ENCODE results near the gene CREG2. TPM values are rescaled to one million over a fixed set of nuclear protein-coding genes. Genes with fewer than 3 reads are reported as not detected.

Gene CREG2
- total RNA-seq, 5 donors from 2014 or later (not counting 1 experiment from before 2014, with no cell fraction given): 0.13 TPM; not detected in 4

- H3K4me1 Mint-ChIP-seq: peaks cover 29 to 33% (median 32%) of the 10 kb centered on the region in 3 donors
- H3K4me3 Mint-ChIP-seq: no peak overlapping the region
- Histone ChIP-seq H3K27ac (ENCODE audit: low read length) (peak overlapping the region; percentile 50), H3K4me3 (ENCODE audit: control insufficient read depth in 1 of 2, extremely low read depth in 1 of 2, low read length in 1 of 2) (no peak overlapping the region), H3K36me3 (ENCODE audit: control insufficient read depth in 2 of 2, extremely low read depth in 1 of 2, insufficient read depth in 1 of 2, low read length in 1 of 2) (no peaks in the 10 kb centered on the region), H3K27me3 (replicated peaks in 1 of 2; ENCODE audit: control insufficient read depth in 2 of 2, extremely low read depth in 1 of 2, insufficient read depth in 2 of 2, low read length in 1 of 2) (no peaks in the 10 kb centered on the region), H3K9me3 (no peaks in the 10 kb centered on the region), H3K4me1 (ENCODE audit: control insufficient read depth in 1 of 2, extremely low read depth in 1 of 2, insufficient read depth in 2 of 2, low read length in 2 of 2) (peaks cover 10 to 27% of the 10 kb centered on the region in 2 experiments)
- H3K36me3 Mint-ChIP-seq: no peaks in the 10 kb centered on the region
- ChIA-PET CTCF (interaction anchor here in 1 of 2 donors (1.1 to 2.4 kb wide), 6 partner anchors 13 to 165 kb away, joined by 3 to 13 read pairs (median 6); partner anchors contain the start of gene CREG2), POLR2A (interaction anchor here in 1 of 2 donors (0.6 to 0.7 kb wide), 3 partner anchors 22 to 1369 kb away, joined by 3 to 5 read pairs (median 4); partner anchors contain the start of gene RNF149)
- peak overlapping the region; percentile 84 for H3K27ac Mint-ChIP-seq
- H3K27me3 Mint-ChIP-seq: no peaks in the 10 kb centered on the region
- no peak for DNase-seq
- ATAC-seq (replicated peaks in 1 of 4): no peak
- WGBS (ENCODE audit: insufficient coverage): 88% methylated on average over 4 of the region's 4 CpGs
- no peaks in the 10 kb centered on the region for H3K9me3 Mint-ChIP-seq
Measured at GRCh38 chr2:101362777-101363176, 24.5 kb downstream of the CREG2 start.

- peaks cover 10 to 27% of the 10 kb centered on the region in 2 experiments for H3K4me1 ChIP-seq (ENCODE audit: control insufficient read depth in 1 of 2, extremely low read depth in 1 of 2, insufficient read depth in 2 of 2, low read length in 2 of 2)
- no CpG with 5 or more reads among the region's 3 CpGs for WGBS (ENCODE audit: insufficient coverage)
- no peaks in the 10 kb centered on the region for H3K9me3 ChIP-seq
- no peaks in the 10 kb centered on the region for H3K27me3 Mint-ChIP-seq
- peaks cover 29 to 33% (median 32%) of the 10 kb centered on the region in 3 donors for H3K4me1 Mint-ChIP-seq
- no peaks in the 10 kb centered on the region for H3K36me3 ChIP-seq (ENCODE audit: control insufficient read depth in 2 of 2, extremely low read depth in 1 of 2, insufficient read depth in 1 of 2, low read length in 1 of 2)
- POLR2A ChIA-PET: interaction anchor here in 1 of 2 donors (0.6 to 0.7 kb wide), 3 partner anchors 22 to 1369 kb away, joined by 3 to 5 read pairs (median 4); partner anchors contain the start of gene RNF149
- H3K4me3 ChIP-seq (ENCODE audit: control insufficient read depth in 1 of 2, extremely low read depth in 1 of 2, low read length in 1 of 2): no peak overlapping the region
- H3K4me3 Mint-ChIP-seq: peak overlapping the region in 1 of 3 donors; percentile 64
- DNase-seq (peak in 1 of 35 experiments; percentile 40), ATAC-seq (replicated peaks in 1 of 4) (peak in 1 of 4 experiments; percentile 42)
- peak overlapping the region; percentile 84 for H3K27ac Mint-ChIP-seq
- H3K27me3 ChIP-seq (replicated peaks in 1 of 2; ENCODE audit: control insufficient read depth in 2 of 2, extremely low read depth in 1 of 2, insufficient read depth in 2 of 2, low read length in 1 of 2): no peaks in the 10 kb centered on the region
- no peaks in the 10 kb centered on the region for H3K36me3 Mint-ChIP-seq
- CTCF ChIA-PET: interaction anchor here in 1 of 2 donors (0.6 to 2.4 kb wide), 7 partner anchors 13 to 404 kb away, joined by 3 to 13 read pairs (median 4); partner anchors contain the start of gene CREG2
- peak overlapping the region; percentile 50 for H3K27ac ChIP-seq (ENCODE audit: low read length)
- H3K9me3 Mint-ChIP-seq: no peaks in the 10 kb centered on the region
Measured at GRCh38 chr2:101362316-101362715, 25.0 kb downstream of the CREG2 start.

- Mint-ChIP-seq H3K27ac (peak overlapping the region; percentile 84), H3K4me3 (peak overlapping the region; percentile 3 to 64 (median 47)), H3K9me3 (no peaks in the 10 kb centered on the region), H3K36me3 (no peaks in the 10 kb centered on the region), H3K27me3 (no peaks in the 10 kb centered on the region), H3K4me1 (peaks cover 29 to 33% (median 32%) of the 10 kb centered on the region in 3 donors)
- ATAC-seq (replicated peaks in 1 of 4): peak; percentile 77 to 92 (median 87)
- peaks cover 10 to 27% of the 10 kb centered on the region in 2 experiments for H3K4me1 ChIP-seq (ENCODE audit: control insufficient read depth in 1 of 2, extremely low read depth in 1 of 2, insufficient read depth in 2 of 2, low read length in 2 of 2)
- H3K27ac ChIP-seq (ENCODE audit: low read length): peak overlapping the region; percentile 50
- H3K36me3 ChIP-seq (ENCODE audit: control insufficient read depth in 2 of 2, extremely low read depth in 1 of 2, insufficient read depth in 1 of 2, low read length in 1 of 2): no peaks in the 10 kb centered on the region
- WGBS (ENCODE audit: insufficient coverage): no CpG with 5 or more reads among the region's 2 CpGs
- no peaks in the 10 kb centered on the region for H3K9me3 ChIP-seq
- POLR2A ChIA-PET: interaction anchor here in 1 of 2 donors (0.6 kb wide), 1 partner anchor 281 kb away, joined by 3 read pairs; no protein-coding TSS in a partner anchor
- CTCF ChIA-PET: interaction anchor here in 1 of 2 donors (0.6 to 2.4 kb wide), 3 partner anchors 12 to 405 kb away, joined by 4 to 13 read pairs (median 13); no protein-coding TSS in a partner anchor
- DNase-seq: peak in 22 of 35 experiments; percentile 5 to 47 (median 18)
- H3K4me3 ChIP-seq (ENCODE audit: control insufficient read depth in 1 of 2, extremely low read depth in 1 of 2, low read length in 1 of 2): no peak overlapping the region
- H3K27me3 ChIP-seq (replicated peaks in 1 of 2; ENCODE audit: control insufficient read depth in 2 of 2, extremely low read depth in 1 of 2, insufficient read depth in 2 of 2, low read length in 1 of 2): no peaks in the 10 kb centered on the region
Measured at GRCh38 chr2:101361522-101361921, 25.8 kb downstream of the CREG2 start.

GRCh38 chr2:101361121-101361520 is 26.2 kb downstream of the CREG2 start:
- Histone ChIP-seq H3K4me3 (ENCODE audit: control insufficient read depth in 1 of 2, extremely low read depth in 1 of 2, low read length in 1 of 2) (no peak overlapping the region), H3K27ac (ENCODE audit: low read length) (peak overlapping the region; percentile 31), H3K36me3 (ENCODE audit: control insufficient read depth in 2 of 2, extremely low read depth in 1 of 2, insufficient read depth in 1 of 2, low read length in 1 of 2) (no peaks in the 10 kb centered on the region), H3K27me3 (replicated peaks in 1 of 2; ENCODE audit: control insufficient read depth in 2 of 2, extremely low read depth in 1 of 2, insufficient read depth in 2 of 2, low read length in 1 of 2) (no peaks in the 10 kb centered on the region), H3K9me3 (no peaks in the 10 kb centered on the region), H3K4me1 (ENCODE audit: control insufficient read depth in 1 of 2, extremely low read depth in 1 of 2, insufficient read depth in 2 of 2, low read length in 2 of 2) (peaks cover 10 to 27% of the 10 kb centered on the region in 2 experiments)
- H3K4me3 Mint-ChIP-seq: peak overlapping the region in 2 of 3 donors; percentile 3 to 64
- ATAC-seq (replicated peaks in 1 of 4) (peak in 2 of 4 experiments; percentile 31 to 34), DNase-seq (no peak)
- ChIA-PET POLR2A (interaction anchor here in 1 of 2 donors (0.6 kb wide), 1 partner anchor 281 kb away, joined by 3 read pairs; no protein-coding TSS in a partner anchor), CTCF (interaction anchor here in 1 of 2 donors (2.4 kb wide), 1 partner anchor 12 kb away, joined by 13 read pairs; no protein-coding TSS in a partner anchor)
- 67% methylated on average over 3 of the region's 4 CpGs for WGBS (ENCODE audit: insufficient coverage)
- H3K9me3 Mint-ChIP-seq: no peaks in the 10 kb centered on the region
- no peaks in the 10 kb centered on the region for H3K27me3 Mint-ChIP-seq
- H3K27ac Mint-ChIP-seq: peak overlapping the region; percentile 84
- H3K36me3 Mint-ChIP-seq: no peaks in the 10 kb centered on the region
- peaks cover 29 to 34% (median 33%) of the 10 kb centered on the region in 3 donors for H3K4me1 Mint-ChIP-seq

- Mint-ChIP-seq H3K4me1 (peaks cover 29 to 38% (median 33%) of the 10 kb centered on the region in 3 donors), H3K36me3 (no peaks in the 10 kb centered on the region), H3K27ac (peak overlapping the region; percentile 18 to 40), H3K4me3 (no peak overlapping the region), H3K27me3 (no peaks in the 10 kb centered on the region), H3K9me3 (no peaks in the 10 kb centered on the region)
- Histone ChIP-seq H3K27me3 (replicated peaks in 1 of 2; ENCODE audit: control insufficient read depth in 2 of 2, extremely low read depth in 1 of 2, insufficient read depth in 2 of 2, low read length in 1 of 2) (no peaks in the 10 kb centered on the region), H3K4me1 (ENCODE audit: control insufficient read depth in 1 of 2, extremely low read depth in 1 of 2, insufficient read depth in 2 of 2, low read length in 2 of 2) (peaks cover 10 to 27% of the 10 kb centered on the region in 2 experiments), H3K27ac (ENCODE audit: low read length) (no peak overlapping the region), H3K4me3 (ENCODE audit: control insufficient read depth in 1 of 2, extremely low read depth in 1 of 2, low read length in 1 of 2) (no peak overlapping the region), H3K36me3 (ENCODE audit: control insufficient read depth in 2 of 2, extremely low read depth in 1 of 2, insufficient read depth in 1 of 2, low read length in 1 of 2) (no peaks in the 10 kb centered on the region), H3K9me3 (no peaks in the 10 kb centered on the region)
- DNase-seq: no peak
- 83% methylated on average over 1 of the region's 4 CpGs for whole genome bisulfite sequencing (ENCODE audit: insufficient coverage)
- no peak for ATAC-seq (replicated peaks in 1 of 4)
- POLR2A ChIA-PET: no interaction called here
- CTCF ChIA-PET: no interaction called here
Measured at GRCh38 chr2:101360232-101360631, 27.1 kb downstream of the CREG2 start.

- no peak overlapping the region for H3K27ac Mint-ChIP-seq
- POLR2A ChIA-PET: no interaction called here
Measured at GRCh38 chr2:101359410-101359954, 27.8 kb downstream of the CREG2 start.

More at GRCh38 chr2:101359410-101359954, 27.8 kb downstream of the CREG2 start:
- WGBS (ENCODE audit: insufficient coverage): 100% methylated on average over 1 of the region's 7 CpGs
- Histone ChIP-seq H3K27me3 (replicated peaks in 1 of 2; ENCODE audit: control insufficient read depth in 2 of 2, extremely low read depth in 1 of 2, insufficient read depth in 2 of 2, low read length in 1 of 2) (no peaks in the 10 kb centered on the region), H3K36me3 (ENCODE audit: control insufficient read depth in 2 of 2, extremely low read depth in 1 of 2, insufficient read depth in 1 of 2, low read length in 1 of 2) (no peaks in the 10 kb centered on the region), H3K9me3 (no peaks in the 10 kb centered on the region), H3K27ac (ENCODE audit: low read length) (no peak overlapping the region), H3K4me1 (ENCODE audit: control insufficient read depth in 1 of 2, extremely low read depth in 1 of 2, insufficient read depth in 2 of 2, low read length in 2 of 2) (peaks cover 10 to 27% of the 10 kb centered on the region in 2 experiments), H3K4me3 (ENCODE audit: control insufficient read depth in 1 of 2, extremely low read depth in 1 of 2, low read length in 1 of 2) (no peak overlapping the region)
- Mint-ChIP-seq H3K4me3 (no peak overlapping the region), H3K4me1 (peaks cover 29 to 40% (median 33%) of the 10 kb centered on the region in 3 donors), H3K27me3 (no peaks in the 10 kb centered on the region), H3K36me3 (no peaks in the 10 kb centered on the region), H3K9me3 (no peaks in the 10 kb centered on the region)
- ATAC-seq (replicated peaks in 1 of 4): no peak
- CTCF ChIA-PET: no interaction called here
- no peak for DNase-seq
